Gastroesophageal sphincter (tissue), 4 donors: ENCODE results near the gene SGCD. TPM values are rescaled to one million over a fixed set of nuclear protein-coding genes. Genes with fewer than 3 reads are reported as not detected.

ENCODE experiments used
- ATAC-seq: fragments of 150-250 bp; one replicate; pipeline ENCODE4 v1.9.1; 2016; ENCODE audit warnings: mild to moderate bottlenecking, moderate library complexity
- H3K27ac ChIP-seq, 4 donors: fragments of 200-600 bp; sonication (generic) in 3 of 4; 1 replicate in 3 of 4; 2 replicates in 1 of 4; pipeline ENCODE4 v1.5.1; 2016 to 2019
- H3K27me3 ChIP-seq: fragments of 200-600 bp; sonication (generic); one replicate; pipeline ENCODE4 v1.5.1; 2019
- H3K36me3 ChIP-seq, 2 donors: fragments of 200-600 bp; sonication (generic); one replicate each; pipeline ENCODE4 v1.5.1; 2019; ENCODE audit warnings: control low read depth in 1 of 2
- H3K4me1 ChIP-seq, 3 donors: fragments of 200-600 bp; sonication (generic); 1 replicate in 2 of 3; 2 replicates in 1 of 3; pipeline ENCODE4 v1.5.1; 2016 to 2019; ENCODE audit warnings: control low read depth in 2 of 3
- H3K4me3 ChIP-seq, 2 donors: fragments of 200-600 bp; sonication (generic); one replicate each; pipeline ENCODE4 v1.5.1; 2019; ENCODE audit warnings: mild to moderate bottlenecking in 1 of 2, moderate library complexity in 1 of 2
- H3K9me3 ChIP-seq, 3 donors: fragments of 200-600 bp; sonication (generic); one replicate each; pipeline ENCODE4 v1.5.1; 2017 to 2019; ENCODE audit warnings: control low read depth in 2 of 3
- CTCF ChIP-seq, 4 experiments: fragments of 200-600 bp in 2 of 4; fragments of 450-650 bp in 2 of 4; sonication (generic) in 1 of 4; IDR thresholded peaks; one replicate each; pipeline ENCODE4 v1.5.1; 2017 to 2019; ENCODE audit warnings: antibody characterized with exemption in 4 of 4, mild to moderate bottlenecking in 2 of 4, moderate library complexity in 2 of 4
- EP300 ChIP-seq: sonication (generic); formaldehyde crosslinking; IDR thresholded peaks from one replicate; pipeline ENCODE4 v1.6.1; 2017; ENCODE audit warnings: antibody characterized with exemption, mild to moderate bottlenecking
- POLR2A ChIP-seq, 2 donors: fragments of 450-650 bp; IDR thresholded peaks; one replicate each; pipeline ENCODE4 v1.6.1; 2017; ENCODE audit warnings: antibody characterized with exemption in 2 of 2, mild to moderate bottlenecking in 2 of 2, moderate library complexity in 1 of 2
- POLR2AphosphoS5 ChIP-seq: sonication (generic); formaldehyde crosslinking; IDR thresholded peaks from one replicate; pipeline ENCODE4 v1.6.1; 2017; ENCODE audit warnings: antibody characterized with exemption
- WGBS, 2 donors: methylation state at CpG; one replicate each; pipeline ENCODE4 v1.1.5; 2018; ENCODE audit warnings: low coverage in 1 of 2; 5-methylcytosine and 5-hydroxymethylcytosine counted together
- total RNA-seq, 4 donors: library from RNA; depleted of rRNA; stranded (reverse); fragments of >200 nt; gene quantifications; one replicate each; pipeline ENCODE4 v1.1.0, GENCODE V29; 2016

SGCD gene
- total RNA-seq, 4 donors from 2014 or later, result 8.8 to 61.3 (median 33.7) TPM

- 92 to 96% methylated on average over 4 to 5 of the region's 5 CpGs for WGBS, 2 donors
- no peak for TF ChIP-seq POLR2AphosphoS5
- TF ChIP-seq CTCF (IDR thresholded peaks at IDR 0.05), result no peak
- no peak for TF ChIP-seq EP300
- TF ChIP-seq POLR2A (IDR thresholded peaks at IDR 0.05), result no peak
- H3K27ac ChIP-seq, result no peak overlapping the region
These were observed 107.5 kb downstream of the SGCD start for GRCh38 chr5:156434471-156434870.

GRCh38 chr5:156435101-156435500 lies 108.1 kb downstream of the SGCD start:
- Histone ChIP-seq H3K27ac (no peak overlapping the region), H3K4me1 (peaks cover 0 to 31% (median 0%) of the 10 kb centered on the region in 3 donors), H3K27me3 (no peaks in the 10 kb centered on the region), H3K4me3 (no peak overlapping the region), H3K9me3 (no peaks in the 10 kb centered on the region), H3K36me3 (no peaks in the 10 kb centered on the region)
- 81 to 84% methylated on average over 3 of the region's 3 CpGs for WGBS, 2 donors
- TF ChIP-seq CTCF (IDR thresholded peaks at IDR 0.05), result no peak
- TF ChIP-seq POLR2A (IDR thresholded peaks at IDR 0.05), result no peak
- no peak for TF ChIP-seq EP300
- no peak for TF ChIP-seq POLR2AphosphoS5
- no peak for ATAC-seq

More at GRCh38 chr5:156434471-156434870, 107.5 kb downstream of the SGCD start:
- peaks cover 0 to 31% (median 0%) of the 10 kb centered on the region in 3 donors for H3K4me1 ChIP-seq
- no peaks in the 10 kb centered on the region for H3K27me3 ChIP-seq
- H3K9me3 ChIP-seq, result no peaks in the 10 kb centered on the region
- no peak for ATAC-seq
- H3K4me3 ChIP-seq, result no peak overlapping the region
- no peaks in the 10 kb centered on the region for H3K36me3 ChIP-seq

- no peak for ATAC-seq
- no peak overlapping the region for H3K4me3 ChIP-seq
- no peak for TF ChIP-seq POLR2AphosphoS5
- no peak for TF ChIP-seq EP300
- TF ChIP-seq POLR2A (IDR thresholded peaks at IDR 0.05), result no peak
- TF ChIP-seq CTCF (IDR thresholded peaks at IDR 0.05), result no peak
- peaks cover 0 to 19% (median 0%) of the 10 kb centered on the region in 3 donors for H3K4me1 ChIP-seq
- no peaks in the 10 kb centered on the region for H3K9me3 ChIP-seq
- H3K27me3 ChIP-seq, result no peaks in the 10 kb centered on the region
- 48 to 60% methylated on average over 3 of the region's 3 CpGs for WGBS, 2 donors
- H3K36me3 ChIP-seq, result no peaks in the 10 kb centered on the region
- H3K27ac ChIP-seq, result no peak overlapping the region
These were observed 111.1 kb downstream of the SGCD start for GRCh38 chr5:156438076-156438475.

GRCh38 chr5:156444753-156445291 lies 117.9 kb downstream of the SGCD start:
- ATAC-seq, result no peak
- TF ChIP-seq POLR2AphosphoS5 (no peak), POLR2A (IDR thresholded peaks at IDR 0.05) (no peak), CTCF (IDR thresholded peaks at IDR 0.05) (no peak), EP300 (no peak)
- H3K9me3 ChIP-seq, result no peaks in the 10 kb centered on the region
- peaks cover 0 to 52% (median 0%) of the 10 kb centered on the region in 3 donors for H3K4me1 ChIP-seq
- H3K4me3 ChIP-seq, result no peak overlapping the region
- H3K27me3 ChIP-seq, result no peaks in the 10 kb centered on the region
- no peaks in the 10 kb centered on the region for H3K36me3 ChIP-seq
- H3K27ac ChIP-seq, result no peak overlapping the region
- WGBS, 2 donors, result 41 to 57% methylated on average over 2 to 3 of the region's 3 CpGs

GRCh38 chr5:156446526-156446925 lies 119.6 kb downstream of the SGCD start:
- no peak overlapping the region for H3K27ac ChIP-seq
- 77 to 100% methylated on average over 2 to 4 of the region's 4 CpGs for WGBS, 2 donors
- no peak for TF ChIP-seq EP300
- no peak for TF ChIP-seq POLR2A (IDR thresholded peaks at IDR 0.05)
- TF ChIP-seq POLR2AphosphoS5, result no peak
- TF ChIP-seq CTCF (IDR thresholded peaks at IDR 0.05), result no peak

More at GRCh38 chr5:156446526-156446925, 119.6 kb downstream of the SGCD start:
- Histone ChIP-seq H3K36me3 (no peaks in the 10 kb centered on the region), H3K4me1 (peaks cover 0 to 56% (median 0%) of the 10 kb centered on the region in 3 donors), H3K27me3 (no peaks in the 10 kb centered on the region), H3K4me3 (no peak overlapping the region), H3K9me3 (no peaks in the 10 kb centered on the region)
- no peak for ATAC-seq
